Activated T-helper 1 cell treated with Interleukin-2 at 50 U/mL for 16 hours (primary cell): ENCODE results near the gene ZNF730.
"Not testable (repeated sequence)": the region's sequence is repeated elsewhere in the genome, so short reads cannot be mapped to it uniquely, and the experiment has no call there.

Experiments used
- DNase-seq: peaks from one replicate; pipeline ENCODE4 v3.0.0-alpha.2; 2020; ENCODE audit warnings: low read depth

The ZNF730 gene

DNA sequence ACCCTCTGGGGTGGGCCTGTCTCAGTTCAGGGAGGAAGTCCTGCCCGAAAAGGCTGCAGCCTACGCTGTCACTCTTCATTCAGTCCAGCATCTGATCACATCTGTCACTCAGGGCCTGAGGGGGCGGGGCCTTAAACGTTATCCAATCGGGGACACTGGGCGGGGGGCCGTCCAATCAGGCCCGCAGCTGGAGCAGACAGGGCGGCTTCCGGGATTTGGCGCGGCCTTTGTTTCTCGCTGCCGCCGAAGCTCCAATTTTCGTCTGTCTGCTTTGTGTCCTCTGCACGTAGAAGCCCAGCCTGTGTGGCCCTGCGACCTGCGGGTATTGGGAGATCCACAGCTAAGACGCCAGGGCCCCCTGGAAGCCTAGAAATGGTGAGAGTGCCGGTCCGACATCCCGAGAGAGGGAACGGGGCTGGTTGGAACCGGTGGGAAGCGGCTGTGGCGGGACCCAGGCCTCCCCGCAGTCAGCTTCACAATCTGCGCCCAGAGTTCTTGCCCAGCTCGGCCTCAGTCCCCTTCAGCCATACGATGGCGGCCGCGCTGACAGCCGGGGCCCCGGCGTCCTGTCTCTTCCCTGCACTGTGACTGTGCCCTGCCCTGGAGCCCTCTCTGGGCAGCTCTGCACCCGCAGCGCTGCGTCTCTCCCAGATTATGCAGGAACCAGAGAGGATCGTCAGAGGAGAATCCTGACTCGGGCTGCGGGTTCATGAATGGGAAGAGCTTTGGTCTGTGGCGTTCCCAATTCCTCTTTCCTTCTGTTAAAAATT lies at the start of gene ZNF730:
Gene ZNF730 (plus strand): TSS at position 224 of the 770 bp plus-strand sequence. CDS start 149 bp downstream, at position 373.
- peak; percentile 1 for DNase-seq

DNA sequence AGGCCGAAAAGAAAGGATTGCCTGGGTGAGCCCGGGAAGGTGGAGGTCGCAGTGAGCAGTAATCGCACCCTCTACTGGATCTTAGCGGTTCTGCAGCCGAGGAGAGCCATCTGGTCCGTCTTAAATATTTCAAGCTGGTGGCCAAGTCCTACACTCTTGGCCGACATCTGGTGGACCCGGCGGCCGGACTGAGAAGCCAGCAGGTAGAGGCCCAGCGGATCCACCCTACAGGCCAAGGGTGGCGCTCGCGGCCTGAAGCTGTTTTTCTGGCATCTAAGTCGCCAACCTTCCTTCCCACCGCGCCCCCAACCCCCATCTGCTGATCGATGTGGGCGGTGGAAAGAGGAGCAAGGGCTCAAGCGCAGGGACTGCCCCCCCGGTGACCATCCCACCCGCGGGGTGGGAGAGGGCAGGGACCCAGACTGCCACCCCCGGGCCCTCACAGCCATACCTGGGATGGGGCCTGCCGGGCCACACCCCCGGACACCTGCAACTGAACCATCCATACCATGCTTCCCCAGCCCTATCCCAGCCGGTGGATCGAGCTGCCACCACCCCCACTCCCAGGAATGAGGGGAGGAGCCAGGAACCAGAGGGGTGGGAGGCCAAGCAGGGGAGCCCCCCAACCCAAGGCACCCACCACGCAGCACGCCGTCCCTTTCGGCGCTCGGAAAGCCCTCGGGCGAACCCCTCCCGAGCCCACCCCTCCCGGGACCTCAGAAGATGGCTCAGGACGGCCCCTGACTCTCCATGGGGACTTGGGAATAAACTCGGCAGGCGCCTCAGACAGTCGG lies 46.3 kb upstream of the ZNF730 start:
- DNase-seq = no peak

DNA sequence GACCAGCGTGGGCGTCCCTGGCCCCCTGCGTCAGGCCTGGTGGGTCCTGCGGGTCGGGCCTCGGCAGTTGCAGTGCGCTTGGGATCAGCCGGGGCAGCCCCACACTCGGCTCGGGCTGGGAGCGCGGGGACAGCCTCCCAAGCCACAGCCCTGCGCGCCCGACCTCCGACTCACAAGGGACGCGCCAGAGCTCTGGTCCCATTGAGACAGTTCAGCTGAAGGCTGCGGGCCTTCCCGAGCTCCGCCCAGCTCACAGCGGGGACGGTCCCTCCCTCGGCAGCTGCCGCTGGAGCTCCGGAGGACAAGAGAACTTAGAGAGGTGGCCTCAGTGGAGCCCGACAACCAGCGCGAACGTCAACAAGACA lies 45.7 kb upstream of the ZNF730 start:
- DNase-seq = no peak

DNA sequence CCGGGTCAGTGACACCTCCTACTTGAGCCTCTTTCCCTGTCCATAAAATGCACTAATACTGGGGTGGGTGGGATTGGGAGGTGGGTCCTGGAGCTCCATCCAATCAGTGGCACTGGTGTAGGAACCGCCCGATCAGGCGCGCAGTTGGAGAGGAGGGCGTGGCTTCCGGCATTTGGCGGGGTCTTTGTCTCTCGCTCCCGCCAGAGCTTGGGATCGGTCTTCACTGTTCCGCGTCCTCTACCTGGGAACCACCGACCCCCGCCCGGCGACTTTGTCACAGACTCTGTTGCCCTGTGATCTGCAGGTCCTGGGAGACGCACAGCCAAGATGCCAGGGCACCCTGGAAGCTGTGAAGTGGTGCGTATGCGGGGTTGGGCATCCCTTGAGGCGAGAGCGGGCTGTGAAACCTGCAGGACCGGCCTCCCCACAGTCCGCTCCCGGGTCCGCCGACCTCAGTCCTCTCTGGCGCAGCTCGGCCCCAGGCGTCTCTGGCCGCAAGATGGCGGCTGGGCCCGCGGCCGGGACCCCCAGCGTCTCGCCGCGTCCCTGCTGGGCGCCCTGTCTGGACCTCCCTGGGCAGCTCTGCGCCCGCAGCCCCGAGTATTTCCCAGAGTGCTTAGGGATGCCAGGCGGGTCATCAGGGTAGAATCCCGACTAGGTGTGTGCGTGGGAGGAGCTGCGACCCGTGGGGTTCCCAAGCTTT lies 41.6 kb upstream of the ZNF730 start:
- DNase-seq = no peak

DNA sequence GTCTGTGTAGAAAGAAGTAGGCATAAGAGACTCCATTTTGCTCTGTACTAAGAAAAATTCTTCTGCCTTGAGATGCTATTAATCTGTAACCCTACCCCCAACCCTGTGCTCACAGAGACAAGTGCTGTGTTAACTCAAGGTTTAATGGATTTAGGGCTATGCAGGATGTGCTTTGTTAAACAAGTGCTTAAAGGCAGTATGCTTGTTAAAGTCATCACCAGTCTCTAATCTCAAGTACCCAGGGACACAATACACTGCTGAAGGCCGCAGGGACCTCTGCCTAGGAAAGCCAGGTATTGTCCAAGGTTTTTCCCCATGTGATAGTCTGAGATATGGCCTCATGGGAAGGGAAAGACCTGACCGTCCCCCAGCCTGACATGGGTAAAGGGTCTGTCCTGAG lies 39.0 kb upstream of the ZNF730 start:
- DNase-seq = not testable (repeated sequence)

DNA sequence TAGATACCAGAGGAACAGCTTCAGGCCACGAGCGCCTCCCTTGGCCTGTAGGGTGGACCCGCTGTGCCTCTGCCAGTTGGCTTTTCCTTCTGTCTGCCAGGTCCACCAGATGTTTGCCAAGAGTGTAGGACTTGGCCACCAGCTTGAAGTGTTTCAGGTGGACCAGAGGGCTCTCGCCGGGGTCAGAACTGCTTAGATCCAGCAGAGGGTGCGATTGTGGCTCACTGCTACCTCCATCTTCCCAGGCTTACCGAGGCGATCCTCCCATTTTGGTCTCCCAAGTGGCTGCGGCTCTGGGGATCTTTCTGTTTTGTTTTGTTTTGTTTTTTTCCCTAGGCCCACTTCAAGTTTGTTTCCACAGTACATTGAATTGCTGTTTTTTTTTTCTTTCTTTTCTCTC lies 23.0 kb upstream of the ZNF730 start:
- DNase-seq = no peak

DNA sequence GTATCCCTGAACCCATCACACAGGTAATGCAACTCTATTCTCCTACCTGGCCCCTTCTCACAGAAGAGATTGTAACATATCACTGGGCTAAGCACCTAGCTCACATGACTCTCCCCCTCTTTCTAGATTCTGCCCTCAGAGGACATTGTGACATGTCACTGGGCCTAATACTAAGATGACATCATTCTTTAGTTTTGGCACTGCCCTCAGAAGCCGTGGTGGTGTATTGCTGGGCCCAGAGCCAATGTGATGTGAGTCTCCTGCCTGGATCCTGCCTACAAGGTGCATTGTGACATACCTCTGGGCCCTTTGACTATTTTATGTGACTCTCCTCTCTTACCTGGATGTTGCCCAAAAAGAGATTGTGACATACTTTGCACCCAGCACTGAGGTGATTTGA lies 21.4 kb upstream of the ZNF730 start:
- no peak for DNase-seq

DNA sequence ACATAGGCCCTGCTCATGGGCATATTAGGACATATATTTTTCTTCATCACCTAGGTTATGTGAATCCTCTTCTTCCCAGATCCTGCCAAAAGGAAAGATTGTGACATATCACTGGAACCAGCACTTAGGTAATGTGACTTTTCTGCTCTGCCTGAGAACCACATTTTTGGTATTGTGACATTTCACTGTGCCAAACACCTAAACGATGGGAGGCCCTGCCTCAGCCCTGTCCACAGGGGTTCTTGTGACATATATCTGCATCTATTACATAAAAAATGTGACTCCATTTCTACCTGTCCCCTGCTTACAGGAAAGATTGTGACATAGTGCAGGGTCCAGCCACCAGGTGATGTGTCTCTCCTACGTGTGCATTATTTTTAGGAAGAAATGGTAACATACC lies 18.5 kb upstream of the ZNF730 start:
- DNase-seq = no peak

DNA sequence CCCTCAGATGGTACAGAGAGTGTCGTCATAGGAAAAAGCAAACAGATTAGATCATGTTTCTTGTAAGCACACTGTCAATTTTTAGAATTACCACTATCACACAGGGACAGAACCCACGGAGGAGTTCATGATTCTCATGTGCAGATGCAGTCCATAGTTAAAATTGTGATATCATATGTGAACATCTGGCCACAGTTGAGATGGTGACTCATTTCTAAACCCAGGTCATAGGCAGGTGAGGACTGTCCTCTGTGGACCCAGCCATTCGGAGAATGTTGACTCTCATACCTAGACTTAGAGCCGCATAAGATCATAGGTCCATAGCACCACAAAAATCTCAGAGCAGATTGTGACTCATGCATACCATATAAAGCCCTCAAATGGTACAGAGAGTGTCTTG lies 17.8 kb upstream of the ZNF730 start:
- DNase-seq = no peak

DNA sequence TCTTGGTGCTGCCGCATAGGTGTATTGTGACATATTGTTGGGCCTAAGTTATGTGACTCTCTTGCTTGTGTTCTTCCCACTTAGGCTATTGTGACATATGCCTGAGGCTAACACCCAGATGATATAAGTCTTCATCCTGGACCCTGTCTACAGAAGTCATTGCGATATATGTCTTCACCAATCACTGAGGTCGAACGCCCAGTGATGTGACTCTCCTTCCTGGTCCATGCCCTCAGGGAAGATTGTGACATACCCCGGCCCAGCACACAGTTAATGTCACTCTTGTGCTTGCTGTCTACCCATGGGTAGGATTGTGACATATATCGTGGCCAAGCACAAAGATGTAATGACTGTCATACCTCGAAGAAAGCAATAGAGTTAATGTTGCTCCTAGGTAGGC lies 16.9 kb upstream of the ZNF730 start:
- DNase-seq = no peak

DNA sequence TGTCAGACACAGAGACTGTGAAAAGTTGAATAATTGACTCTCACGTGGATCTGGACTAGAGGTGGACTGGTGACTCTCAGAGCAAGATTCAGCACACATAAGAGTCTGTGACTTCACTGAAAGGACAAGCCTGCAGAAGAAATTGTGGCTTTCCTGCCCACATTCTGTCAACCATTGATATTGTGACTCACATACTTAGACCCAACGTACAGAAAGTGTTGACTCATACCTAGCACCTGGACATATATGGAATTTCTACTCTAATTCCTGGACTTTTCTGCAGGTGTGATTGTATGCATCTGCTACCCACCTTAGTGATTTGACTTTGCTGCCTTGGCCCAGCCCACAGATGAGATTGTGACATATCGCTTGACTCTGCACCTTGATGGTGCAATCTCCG lies 15.6 kb upstream of the ZNF730 start:
- DNase-seq = no peak

DNA sequence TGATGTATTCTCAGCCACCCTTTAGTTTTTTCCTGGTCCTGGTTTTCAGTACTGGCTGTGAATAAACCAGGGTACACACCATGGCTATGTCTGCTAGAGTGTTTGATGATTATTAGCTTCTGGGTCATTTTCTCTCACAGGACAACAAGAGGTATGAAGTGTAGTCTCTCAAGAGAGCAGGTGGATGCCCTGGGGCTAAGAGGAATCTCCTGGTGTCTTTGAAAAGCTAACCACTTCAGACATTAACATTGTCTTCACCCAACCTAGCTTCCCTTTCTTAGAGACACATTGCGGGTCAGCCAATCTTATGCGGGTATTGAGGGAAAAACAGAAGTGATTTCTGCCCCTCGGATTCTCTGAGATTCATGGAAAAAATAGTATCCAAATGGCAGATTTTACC lies 1.6 kb downstream of the ZNF730 start:
- DNase-seq = no peak

DNA sequence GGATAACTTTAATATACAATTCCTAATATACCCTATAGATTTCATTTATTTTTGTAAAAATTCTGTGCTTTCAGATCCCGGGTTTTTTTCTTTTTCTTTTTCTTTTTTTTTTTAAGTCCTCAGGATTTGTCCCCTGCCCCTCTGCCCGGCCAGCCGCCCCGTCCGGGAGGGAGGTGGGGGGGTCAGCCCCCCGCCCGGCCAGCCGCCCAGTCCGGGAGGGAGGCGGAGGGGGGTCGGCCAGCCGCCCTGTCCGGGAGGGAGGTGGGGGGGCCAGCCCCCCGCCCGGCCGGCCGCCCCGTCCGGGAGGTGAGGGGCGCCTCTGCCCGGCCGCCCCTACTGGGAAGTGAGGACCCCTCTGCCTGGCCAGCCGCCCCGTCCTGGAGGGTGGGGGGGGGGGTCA lies 17.4 kb downstream of the ZNF730 start:
- not testable (repeated sequence) for DNase-seq

DNA sequence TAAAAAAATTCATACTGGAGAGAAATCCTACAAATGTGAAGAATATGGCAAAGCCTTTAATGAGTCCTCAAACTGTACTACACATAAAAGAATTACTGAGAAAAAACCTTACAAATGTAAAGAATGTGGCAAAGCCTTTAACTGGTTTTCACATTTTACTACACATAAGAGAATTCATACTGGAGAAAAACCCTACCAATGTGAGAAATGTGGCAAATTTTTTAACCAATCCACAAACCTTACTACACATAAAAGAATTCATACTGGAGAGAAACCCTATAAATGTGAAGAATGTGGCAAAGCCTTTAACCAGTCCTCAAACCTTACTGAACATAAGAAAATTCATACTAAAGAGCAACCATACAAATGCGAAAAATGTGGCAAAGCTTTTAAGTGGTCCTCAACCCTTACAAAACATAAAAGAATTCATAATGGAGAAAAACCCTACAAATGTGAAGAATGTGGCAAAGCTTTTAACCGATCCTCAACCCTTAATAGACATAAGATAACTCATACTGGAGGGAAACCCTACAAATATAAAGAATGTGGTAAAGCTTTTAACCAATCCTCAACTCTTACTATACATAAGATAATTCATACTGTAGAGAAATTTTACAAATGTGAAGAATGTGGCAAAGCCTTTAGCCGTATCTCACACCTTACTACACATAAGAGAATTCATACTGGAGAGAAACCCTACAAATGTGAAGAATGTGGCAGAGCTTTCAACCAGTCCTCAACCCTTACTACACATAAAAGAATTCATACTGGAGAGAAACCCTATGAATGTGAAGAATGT lies 29.0 kb downstream of the ZNF730 start:
- no peak for DNase-seq

DNA sequence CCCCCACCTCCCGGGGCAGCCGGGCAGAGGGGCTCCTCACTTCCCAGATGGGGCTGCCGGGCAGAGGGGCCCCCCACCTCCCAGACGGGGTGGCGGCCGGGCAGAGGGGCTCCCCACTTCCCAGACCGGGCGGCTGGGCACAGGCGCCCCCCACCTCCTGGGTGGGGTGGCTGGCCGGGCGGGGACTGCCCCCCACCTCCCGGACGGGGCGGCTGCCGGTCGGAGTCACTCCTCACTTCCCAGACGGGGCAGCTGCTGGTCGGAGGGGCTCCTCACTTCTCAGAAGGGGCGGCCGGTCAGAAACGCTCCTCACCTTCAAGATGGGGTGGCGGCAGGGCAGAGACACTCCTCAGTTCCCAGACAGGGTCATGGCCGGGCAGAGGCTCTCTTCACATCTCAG lies 43.9 kb downstream of the ZNF730 start:
- no peak for DNase-seq

DNA sequence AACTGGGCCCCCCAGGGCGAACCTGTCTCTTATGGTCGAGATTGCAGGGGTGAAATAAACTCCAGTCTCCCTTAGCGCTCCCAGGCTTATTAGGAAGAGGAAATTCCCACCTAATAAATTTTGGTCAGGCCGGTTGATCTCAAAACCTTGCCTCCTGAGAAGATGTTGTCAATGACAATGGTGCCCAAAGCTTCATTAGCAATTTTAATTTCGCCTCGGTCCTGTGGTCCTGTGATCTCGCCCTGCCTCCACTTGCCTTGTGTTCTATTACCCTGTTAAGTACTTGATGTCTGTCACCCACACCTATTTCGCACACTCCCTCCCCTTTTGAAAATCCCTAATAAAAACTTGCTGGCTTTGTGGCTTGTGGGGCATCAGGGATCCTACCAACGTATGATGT lies 51.5 kb downstream of the ZNF730 start:
- DNase-seq = not testable (repeated sequence)

DNA sequence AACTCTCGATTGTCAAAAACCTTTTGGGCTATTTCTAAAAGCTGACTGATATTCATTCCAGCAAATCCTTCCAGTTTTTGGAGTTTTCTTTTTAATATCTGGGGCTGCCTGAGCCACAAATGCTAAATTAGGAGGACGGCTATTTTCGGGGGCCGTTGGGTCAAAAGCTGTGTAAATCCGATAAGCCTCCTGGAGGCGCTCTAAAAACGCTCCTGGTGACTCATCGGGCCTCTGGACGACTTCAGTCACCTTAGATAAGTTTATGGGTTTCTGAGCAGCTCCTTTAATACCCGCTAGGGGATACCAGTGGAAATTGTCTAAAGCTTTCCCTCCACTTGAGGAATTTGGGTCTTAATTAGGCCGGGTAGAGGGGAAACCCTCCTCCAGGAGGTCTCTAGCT lies 66.4 kb downstream of the ZNF730 start:
- DNase-seq = no peak

DNA sequence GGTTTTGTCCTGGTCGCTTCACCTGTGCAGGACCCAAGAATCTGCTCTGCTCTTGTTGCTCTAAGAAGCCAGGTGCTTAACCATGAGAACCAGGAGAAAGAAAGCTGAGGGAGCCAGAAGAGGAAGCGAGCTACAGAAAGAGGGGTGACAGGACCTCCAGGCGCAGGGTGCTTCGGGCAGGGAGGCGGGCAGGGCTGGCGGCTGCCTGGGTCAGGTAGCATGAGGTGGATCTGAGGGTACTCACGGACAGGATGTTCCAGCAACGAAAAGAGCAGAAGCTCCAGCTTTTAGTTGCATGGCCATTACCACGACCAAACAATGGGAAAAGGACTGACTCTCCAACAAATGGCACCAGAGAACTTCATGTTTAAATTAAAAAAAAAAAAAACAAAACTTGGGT lies 73.5 kb downstream of the ZNF730 start:
- no peak for DNase-seq
